Measurements from ENCODE around the gene NF1.

The NF1 gene

DNA sequence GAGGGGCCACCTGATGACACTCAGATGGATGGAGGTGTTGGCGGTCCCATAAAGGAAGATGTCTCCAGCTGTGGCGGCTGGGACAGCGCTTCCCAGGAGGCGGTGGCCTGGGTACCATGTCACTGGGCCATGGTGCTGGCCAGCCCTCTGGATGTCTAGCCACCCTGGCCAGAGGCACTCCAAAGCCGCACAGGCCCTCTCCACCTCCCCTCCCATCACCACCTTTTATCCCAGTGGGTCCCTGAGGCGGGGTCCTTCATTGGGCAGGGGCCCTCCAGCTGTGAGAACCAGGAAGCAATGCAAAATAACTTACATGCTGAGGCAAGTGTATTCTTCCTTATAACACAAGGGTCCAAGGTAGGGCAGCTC is 319.8 kb downstream of the NF1 start:
- no peak for DNase-seq

DNA sequence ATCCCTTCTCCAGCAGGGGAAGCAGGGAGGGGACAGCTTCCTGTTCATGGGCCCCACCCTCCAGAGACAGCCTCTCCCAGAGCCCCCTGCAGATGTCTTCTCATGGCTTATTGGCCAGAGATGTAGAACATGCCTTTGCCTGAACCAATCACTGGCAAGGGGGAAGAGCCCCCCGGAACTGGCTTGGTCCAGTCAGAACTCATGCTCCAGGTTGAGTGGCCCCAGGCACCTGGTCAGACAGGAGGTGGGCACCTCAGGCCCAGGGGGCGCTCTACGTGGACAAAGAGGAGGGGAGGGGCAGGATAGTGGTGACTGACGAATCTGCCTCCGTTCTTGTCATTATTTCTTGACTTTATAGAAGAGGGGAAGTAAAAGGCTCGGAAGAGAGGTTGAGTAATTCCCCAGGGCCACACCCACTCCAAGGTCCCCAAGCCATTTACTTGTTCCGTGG is 320.3 kb downstream of the NF1 start:
- no peak for DNase-seq

DNA sequence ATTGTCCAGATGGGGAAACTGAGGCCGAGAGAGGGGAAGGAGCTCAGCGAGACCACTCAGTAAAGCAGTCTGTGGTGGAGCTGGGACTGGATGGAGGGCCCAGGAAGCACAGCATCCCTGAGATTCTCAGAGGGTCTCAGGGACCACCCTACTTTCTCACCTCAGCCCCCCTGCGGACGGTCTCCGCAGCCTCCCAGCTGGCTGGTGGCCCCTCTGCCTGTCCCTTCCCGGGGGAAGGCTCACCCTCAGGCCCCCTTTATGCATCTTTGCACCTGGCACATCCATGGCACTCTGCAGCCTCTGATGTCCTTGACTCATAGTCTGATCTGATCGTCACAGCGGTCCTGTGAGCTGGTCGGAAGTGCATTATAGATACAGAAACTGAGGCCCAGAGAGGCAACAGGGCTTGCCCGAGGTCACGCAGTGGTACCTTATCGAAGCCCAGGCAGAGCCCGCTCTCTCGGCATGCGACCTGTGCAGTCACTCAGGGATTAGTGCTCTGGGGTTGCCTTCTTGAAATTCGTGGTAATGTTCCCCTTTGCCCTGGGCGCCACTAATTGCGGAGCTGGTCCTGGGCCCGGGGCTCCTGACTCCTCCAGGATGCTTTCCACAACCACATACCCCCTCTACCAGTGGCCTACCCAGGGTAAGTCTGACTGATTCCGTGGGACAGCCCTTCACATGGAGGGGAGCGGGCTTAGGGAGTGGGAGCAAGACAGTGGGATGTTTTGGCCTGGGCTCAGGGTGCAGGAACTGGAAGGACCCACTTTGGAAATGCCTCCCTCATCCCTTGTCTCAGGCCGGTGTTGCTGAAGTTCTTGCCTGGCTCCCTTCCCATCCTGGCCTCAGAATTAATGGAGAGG is 321.1 kb downstream of the NF1 start:
- DNase-seq, result no peak

DNA sequence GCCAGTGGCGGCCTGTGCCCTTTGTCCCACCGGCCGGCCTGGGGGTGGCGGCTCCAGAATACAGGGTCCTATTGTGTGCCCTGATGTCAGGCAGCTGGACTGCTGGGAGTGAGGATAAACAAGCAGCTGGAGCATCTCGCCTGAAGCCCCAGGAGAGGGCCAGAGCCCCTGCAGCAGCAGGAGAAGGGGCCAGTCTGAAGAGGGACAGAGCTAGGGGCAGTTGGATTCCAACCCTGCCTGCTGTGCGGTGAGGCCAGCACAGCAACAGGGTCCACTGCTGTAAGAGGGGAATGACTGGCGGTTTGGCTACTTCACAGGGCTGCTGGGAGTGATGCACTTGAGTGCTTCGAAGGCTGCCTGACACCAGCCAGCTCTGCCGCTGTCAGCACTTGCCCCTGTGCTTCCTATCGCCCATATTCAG is 321.7 kb downstream of the NF1 start:
- no peak for DNase-seq

DNA sequence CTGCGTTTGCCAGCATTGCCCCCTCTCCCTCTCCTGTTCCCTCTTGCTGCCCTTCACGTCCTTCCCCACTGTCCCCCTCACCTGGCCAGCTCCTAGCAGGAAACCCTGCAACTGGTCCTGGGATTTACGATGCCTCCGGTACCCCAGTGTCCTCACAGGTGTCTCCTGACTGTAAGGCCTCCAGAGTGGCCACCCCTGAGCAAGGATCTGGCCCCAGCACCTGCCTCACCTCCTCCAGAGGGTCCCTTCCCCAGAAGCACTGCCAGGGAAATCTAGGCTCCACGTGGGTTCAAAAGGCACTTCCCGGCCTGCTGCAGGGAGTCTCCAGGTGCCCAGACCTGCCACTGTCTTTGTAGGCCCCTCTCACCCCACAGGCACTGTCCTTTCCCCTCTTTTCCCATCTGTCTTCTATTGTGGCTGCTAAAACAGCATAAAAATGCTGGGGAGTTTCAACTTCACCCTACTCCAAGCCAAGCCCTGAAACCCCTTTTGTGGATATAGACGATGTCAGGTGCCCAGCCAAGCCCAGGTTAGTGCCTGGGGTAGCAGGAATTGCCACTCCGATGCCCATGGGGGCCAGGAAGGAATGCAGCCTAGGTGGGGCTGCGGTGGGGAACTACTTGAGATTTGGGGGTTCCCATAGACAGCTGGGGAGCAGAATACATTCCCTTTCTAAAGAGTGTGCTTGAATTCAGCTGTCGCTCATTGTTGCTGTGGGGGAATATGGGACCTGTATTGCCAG is 322.4 kb downstream of the NF1 start:
- no peak for DNase-seq

DNA sequence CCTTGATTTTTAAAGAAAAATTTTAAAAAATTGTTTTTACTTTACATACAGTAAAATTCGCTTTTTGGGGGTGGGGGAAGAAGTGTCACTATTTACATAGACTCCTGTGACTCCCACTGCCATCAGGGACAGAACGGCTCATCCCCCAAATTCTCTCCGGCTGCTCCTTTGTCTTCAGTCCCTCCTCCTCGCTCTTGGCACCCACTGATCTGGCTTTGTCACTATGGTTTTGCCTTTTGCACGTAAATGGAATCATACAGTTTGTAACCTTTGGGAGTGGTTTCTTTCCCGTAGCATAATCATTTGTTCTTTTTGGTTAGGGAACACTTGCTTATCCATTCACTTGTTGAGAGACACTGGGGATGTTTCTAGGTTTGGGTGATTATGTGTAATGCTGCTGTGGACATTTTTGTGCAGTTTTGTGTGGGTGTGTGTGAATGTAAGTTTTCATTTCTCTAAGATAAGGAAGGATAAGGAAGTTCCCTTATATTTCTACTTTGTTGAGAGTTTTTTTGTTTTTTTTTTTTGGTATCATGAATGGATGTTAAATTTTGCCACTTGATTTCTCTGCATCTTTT is 324.1 kb downstream of the NF1 start:
- no peak for DNase-seq

DNA sequence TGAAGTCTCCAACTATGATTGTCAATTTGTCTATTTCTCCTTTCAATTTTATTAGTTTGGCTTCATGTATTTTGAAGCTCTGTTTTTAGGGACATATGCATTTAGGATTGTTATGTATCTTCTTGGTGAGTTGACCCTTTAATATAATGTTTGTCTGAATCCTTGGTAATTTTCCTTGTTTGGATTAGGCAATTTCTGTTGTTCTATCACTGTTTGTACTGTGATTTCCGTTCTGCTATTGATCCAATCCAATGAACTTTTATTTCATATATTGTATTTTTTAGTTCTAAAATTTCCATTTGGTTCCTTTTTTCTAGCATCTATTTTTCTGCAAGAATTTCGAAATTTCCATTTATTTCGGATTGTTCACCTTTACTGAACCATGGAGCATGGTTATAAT is 327.7 kb downstream of the NF1 start:
- no peak for DNase-seq

DNA sequence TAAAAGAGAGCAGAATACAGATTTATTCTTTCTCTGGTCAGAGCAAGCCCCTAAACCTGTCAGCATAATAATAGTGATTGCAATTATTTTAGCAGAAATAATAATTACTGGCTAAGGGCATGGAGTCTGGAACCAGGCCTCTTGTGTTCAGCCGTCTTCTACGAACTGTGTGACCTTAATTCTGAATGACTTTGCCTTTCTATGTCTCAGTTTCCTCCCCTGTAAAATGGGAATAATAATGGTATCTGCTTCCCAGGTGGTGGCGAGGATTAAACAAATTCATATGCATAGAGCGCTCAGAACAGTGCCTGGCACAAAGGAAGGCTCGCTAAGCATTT is 330.1 kb downstream of the NF1 start:
- no peak for DNase-seq

DNA sequence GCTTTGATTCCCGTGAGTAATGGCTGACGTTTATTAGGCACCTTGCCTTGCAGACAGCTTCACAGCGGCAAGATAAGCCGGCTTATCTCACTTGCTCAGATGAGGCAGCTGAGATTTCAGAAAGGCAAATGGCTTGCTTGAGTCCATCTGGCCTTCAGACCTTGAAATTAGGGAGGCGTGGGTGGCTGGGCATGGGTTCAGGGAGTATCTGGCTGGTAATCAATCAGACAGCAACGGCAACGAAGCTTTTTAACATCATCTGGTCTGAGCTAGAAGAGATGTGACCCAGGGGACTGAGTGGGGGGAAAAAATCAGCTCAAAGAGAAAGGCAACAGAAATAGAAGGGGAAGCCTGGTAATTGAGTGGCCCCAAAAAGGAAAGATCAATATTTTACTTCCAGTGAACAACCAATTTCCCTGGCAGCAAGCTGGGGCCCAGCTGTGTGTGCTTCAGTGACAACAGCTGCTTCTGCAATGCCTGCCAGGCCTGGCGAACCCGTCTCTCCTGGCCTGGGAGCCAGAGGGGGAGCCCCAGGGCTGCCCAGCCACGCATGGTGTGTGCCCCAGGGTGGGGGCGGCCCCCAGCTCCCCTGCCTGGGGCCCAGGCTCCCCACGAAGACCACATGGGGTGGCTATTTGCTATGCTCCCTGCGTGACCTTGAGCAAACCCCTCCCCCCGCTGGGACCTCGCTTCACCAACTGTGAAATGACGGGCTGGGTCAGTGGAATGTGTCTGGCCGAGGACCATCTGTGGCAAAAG is 330.7 kb downstream of the NF1 start:
- DNase-seq, result peak; percentile 90

All from NCI-H226 (cell line).